ENCODE results near the gene LDLRAD3. TPM values are rescaled to one million over a fixed set of nuclear protein-coding genes. Genes with fewer than 3 reads are reported as not detected.

LDLRAD3 gene
- polyA plus RNA-seq, 1 of the 3 experiments (the other 2 are of a cell fraction) = 10.6 TPM

GRCh38 chr11:36054628-36055027 lies 110.8 kb downstream of the LDLRAD3 start:
- Histone ChIP-seq H3K4me3 (ENCODE audit: low read depth in 2 of 2, low read length in 1 of 2) (no peak overlapping the region), H3K27me3 (ENCODE audit: insufficient read depth) (no peaks in the 10 kb centered on the region), H3K27ac (ENCODE audit: low read depth in 2 of 2, low read length in 1 of 2) (no peak overlapping the region), H3K79me2 (ENCODE audit: insufficient read depth) (no peaks in the 10 kb centered on the region), H2AFZ (ENCODE audit: low read depth) (no peak overlapping the region), H3K36me3 (replicated peaks in 1 of 2; ENCODE audit: control insufficient read depth in 1 of 2, insufficient read depth in 2 of 2, low read length in 1 of 2) (no peaks in the 10 kb centered on the region), H4K20me1 (ENCODE audit: insufficient read depth) (no peaks in the 10 kb centered on the region), H3K9ac (no peak overlapping the region), H3K9me3 (no peaks in the 10 kb centered on the region), H3K4me2 (no peak overlapping the region), H3K9me2 (no peaks in the 10 kb centered on the region), H3K4me1 (ENCODE audit: control insufficient read depth in 1 of 2, insufficient read depth in 2 of 2, low read depth in 1 of 2, low read length in 1 of 2) (peaks cover 0 to 6% of the 10 kb centered on the region in 2 experiments; a peak in 1 of 4 replicates), H3F3A (replicated peaks; ENCODE audit: insufficient read depth) (no peaks in the 10 kb centered on the region)
- TF ChIP-seq PBX3 (IDR thresholded peaks at IDR 0.05) = no peak
- no peak for TF ChIP-seq CHD2 (IDR thresholded peaks at IDR 0.05; ENCODE audit: low read length, partially characterized antibody)
- 86% methylated on average over 1 of the region's 1 CpG for WGBS (ENCODE audit: low lambda C conversion rate)
- ChIA-PET POLR2A (no interaction called here), CTCF (interaction anchor here (0.5 to 3.1 kb wide), 2 partner anchors 67 to 232 kb away, joined by 3 to 21 read pairs; no protein-coding TSS in a partner anchor)
- no peak for DNase-seq

GRCh38 chr11:36056160-36056751 lies 112.4 kb downstream of the LDLRAD3 start:
- H3F3A ChIP-seq (replicated peaks; ENCODE audit: insufficient read depth) = no peaks in the 10 kb centered on the region
- no peaks in the 10 kb centered on the region for H3K79me2 ChIP-seq (ENCODE audit: insufficient read depth)
- H2AFZ ChIP-seq (ENCODE audit: low read depth) = no peak overlapping the region
- H3K9ac ChIP-seq = no peak overlapping the region
- CTCF ChIA-PET = interaction anchor here (0.5 to 3.1 kb wide), 25 partner anchors 9 to 459 kb away, joined by 3 to 21 read pairs (median 4); no protein-coding TSS in a partner anchor
- H4K20me1 ChIP-seq (ENCODE audit: insufficient read depth) = no peaks in the 10 kb centered on the region
- peaks cover 0 to 2% of the 10 kb centered on the region in 2 experiments; a peak in 1 of 4 replicates for H3K4me1 ChIP-seq (ENCODE audit: control insufficient read depth in 1 of 2, insufficient read depth in 2 of 2, low read depth in 1 of 2, low read length in 1 of 2)
- POLR2A ChIA-PET = no interaction called here
- H3K4me3 ChIP-seq (ENCODE audit: low read depth in 2 of 2, low read length in 1 of 2) = no peak overlapping the region
- H3K9me3 ChIP-seq = no peaks in the 10 kb centered on the region
- peak; percentile 55 for DNase-seq
- H3K9me2 ChIP-seq = no peaks in the 10 kb centered on the region
- H3K36me3 ChIP-seq (replicated peaks in 1 of 2; ENCODE audit: control insufficient read depth in 1 of 2, insufficient read depth in 2 of 2, low read length in 1 of 2) = no peaks in the 10 kb centered on the region
- H3K27me3 ChIP-seq (ENCODE audit: insufficient read depth) = no peaks in the 10 kb centered on the region
- no peak overlapping the region for H3K27ac ChIP-seq (ENCODE audit: low read depth in 2 of 2, low read length in 1 of 2)
- TF ChIP-seq, protein P1, sequence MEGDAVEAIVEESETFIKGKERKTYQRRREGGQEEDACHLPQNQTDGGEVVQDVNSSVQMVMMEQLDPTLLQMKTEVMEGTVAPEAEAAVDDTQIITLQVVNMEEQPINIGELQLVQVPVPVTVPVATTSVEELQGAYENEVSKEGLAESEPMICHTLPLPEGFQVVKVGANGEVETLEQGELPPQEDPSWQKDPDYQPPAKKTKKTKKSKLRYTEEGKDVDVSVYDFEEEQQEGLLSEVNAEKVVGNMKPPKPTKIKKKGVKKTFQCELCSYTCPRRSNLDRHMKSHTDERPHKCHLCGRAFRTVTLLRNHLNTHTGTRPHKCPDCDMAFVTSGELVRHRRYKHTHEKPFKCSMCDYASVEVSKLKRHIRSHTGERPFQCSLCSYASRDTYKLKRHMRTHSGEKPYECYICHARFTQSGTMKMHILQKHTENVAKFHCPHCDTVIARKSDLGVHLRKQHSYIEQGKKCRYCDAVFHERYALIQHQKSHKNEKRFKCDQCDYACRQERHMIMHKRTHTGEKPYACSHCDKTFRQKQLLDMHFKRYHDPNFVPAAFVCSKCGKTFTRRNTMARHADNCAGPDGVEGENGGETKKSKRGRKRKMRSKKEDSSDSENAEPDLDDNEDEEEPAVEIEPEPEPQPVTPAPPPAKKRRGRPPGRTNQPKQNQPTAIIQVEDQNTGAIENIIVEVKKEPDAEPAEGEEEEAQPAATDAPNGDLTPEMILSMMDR (IDR thresholded peaks at IDR 0.05) = peak; percentile 66
- TF ChIP-seq RAD21 (IDR thresholded peaks at IDR 0.05; ENCODE audit: low read length) = peak; percentile 78
- TF ChIP-seq RXRA (IDR thresholded peaks at IDR 0.05; ENCODE audit: borderline replicate concordance, low read depth) = no peak
- TF ChIP-seq MEF2A (IDR thresholded peaks at IDR 0.05; ENCODE audit: borderline replicate concordance, low read depth) = no peak
- no peak for TF ChIP-seq ELF1 (IDR thresholded peaks at IDR 0.05)
- no peak for TF ChIP-seq TEAD4 (IDR thresholded peaks at IDR 0.05; ENCODE audit: borderline replicate concordance, insufficient read depth)
- no peak for TF ChIP-seq FOXM1 (IDR thresholded peaks at IDR 0.05; ENCODE audit: low read depth)
- peak; percentile 71 for TF ChIP-seq SMC3 (IDR thresholded peaks at IDR 0.05; ENCODE audit: low read depth, low read length)
- no peak overlapping the region for H3K4me2 ChIP-seq
- WGBS (ENCODE audit: low lambda C conversion rate) = 95% methylated on average over 8 of the region's 8 CpGs

All from SK-N-SH (cell line).